HG02763 (cell line): ENCODE results near the gene CARD14.

ENCODE experiments used
- ATAC-seq: cut with Tn5 transposase; IDR thresholded peaks from one replicate; pipeline ENCODE4 v1.9.1; 2021; ENCODE audit warnings: mild to moderate bottlenecking, moderate library complexity; ENCODE audit not compliant: unreplicated experiment

The CARD14 gene

GRCh38 chr17:80208050-80208449 lies 38.2 kb downstream of the CARD14 start:
- ATAC-seq: no peak

GRCh38 chr17:80209765-80210164 lies 39.9 kb downstream of the CARD14 start:
- no peak for ATAC-seq

GRCh38 chr17:80210348-80211108 lies 40.7 kb downstream of the CARD14 start:
- no peak for ATAC-seq

- ATAC-seq: no peak
These were observed 42.3 kb downstream of the CARD14 start for GRCh38 chr17:80212109-80212508.

- no peak for ATAC-seq
These were observed 42.7 kb downstream of the CARD14 start for GRCh38 chr17:80212511-80212910.

- ATAC-seq: no peak
These were observed 43.3 kb downstream of the CARD14 start for GRCh38 chr17:80212962-80213642.

- no peak for ATAC-seq
These were observed 43.8 kb downstream of the CARD14 start for GRCh38 chr17:80213643-80213975.

- no peak for ATAC-seq
These were observed 44.4 kb downstream of the CARD14 start for GRCh38 chr17:80214012-80214877.

- ATAC-seq: no peak
These were observed 45.0 kb downstream of the CARD14 start for GRCh38 chr17:80214878-80215210.

GRCh38 chr17:80216473-80217456 lies 46.9 kb downstream of the CARD14 start:
- no peak for ATAC-seq

GRCh38 chr17:80217703-80218362 lies 48.0 kb downstream of the CARD14 start:
- no peak for ATAC-seq

- no peak for ATAC-seq
These were observed 48.6 kb downstream of the CARD14 start for GRCh38 chr17:80218391-80218790.

- ATAC-seq: peak; percentile 38
These were observed 49.4 kb downstream of the CARD14 start for GRCh38 chr17:80219013-80219762.

GRCh38 chr17:80219763-80220053 lies 49.9 kb downstream of the CARD14 start:
- no peak for ATAC-seq

- peak; percentile 46 for ATAC-seq
These were observed 50.4 kb downstream of the CARD14 start, which contains the start of the genes SGSH and SLC26A11 for GRCh38 chr17:80220054-80220735. SGSH (minus strand) TSS chr17:80220333; CDS start chr17:80220313, 20 bp downstream. SLC26A11 (plus strand) TSS chr17:80220427; CDS start chr17:80221561, 1,134 bp downstream.

GRCh38 chr17:80220736-80221215 lies 50.9 kb downstream of the CARD14 start:
- ATAC-seq: no peak

- ATAC-seq: no peak
These were observed 51.7 kb downstream of the CARD14 start for GRCh38 chr17:80221351-80222105.
